Activated CD4-positive, alpha-beta T cell treated with anti-CD3 and anti-CD28 coated beads, Interleukin-2, amount 50 U/mL, for 4 hours (primary cell): ENCODE data around the gene UNC119B.
"Not testable (repeated sequence)": the region's sequence is repeated elsewhere in the genome, so short reads cannot be mapped to it uniquely, and the experiment has no call there.

ENCODE experiments used
- DNase-seq, 2 experiments: peaks; one replicate each; pipeline ENCODE4 v3.0.0-alpha.2; 2020

UNC119B gene

GRCh38 chr12:120720234-120720986 is 10.2 kb downstream of the UNC119B start:
- DNase-seq: no peak

- DNase-seq: no peak
These were observed 10.9 kb downstream of the UNC119B start for GRCh38 chr12:120720987-120721801.

- no peak for DNase-seq
These were observed 11.6 kb downstream of the UNC119B start for GRCh38 chr12:120721866-120722265.

- no peak for DNase-seq
These were observed 12.5 kb downstream of the UNC119B start for GRCh38 chr12:120722784-120723183.

GRCh38 chr12:120724720-120725119 is 14.5 kb downstream of the UNC119B start:
- DNase-seq: no peak

GRCh38 chr12:120725151-120725658 is 14.9 kb downstream of the UNC119B start:
- DNase-seq: no peak

GRCh38 chr12:120725659-120726509 is 15.6 kb downstream of the UNC119B start, which contains the start of gene ACADS:
Gene ACADS (plus strand): TSS chr12:120725826. CDS start chr12:120725886, 60 bp downstream.
- peak; percentile 83 for DNase-seq

GRCh38 chr12:120726510-120726793 is 16.2 kb downstream of the UNC119B start:
- DNase-seq: no peak

- no peak for DNase-seq
These were observed 16.7 kb downstream of the UNC119B start for GRCh38 chr12:120726961-120727360.

GRCh38 chr12:120732198-120732597 is 21.9 kb downstream of the UNC119B start:
- not testable (repeated sequence) for DNase-seq

- no peak for DNase-seq
These were observed 23.3 kb downstream of the UNC119B start for GRCh38 chr12:120733574-120733973.

- DNase-seq: no peak
These were observed 24.0 kb downstream of the UNC119B start for GRCh38 chr12:120734210-120734609.

- DNase-seq: no peak
These were observed 24.9 kb downstream of the UNC119B start for GRCh38 chr12:120735181-120735580.

GRCh38 chr12:120736404-120737331 is 26.4 kb downstream of the UNC119B start:
- DNase-seq: no peak

GRCh38 chr12:120737557-120738251 is 27.4 kb downstream of the UNC119B start:
- no peak for DNase-seq

- DNase-seq: no peak
These were observed 28.2 kb downstream of the UNC119B start for GRCh38 chr12:120738252-120739030.

GRCh38 chr12:120739031-120739762 is 28.9 kb downstream of the UNC119B start:
- DNase-seq: no peak

- DNase-seq: no peak
These were observed 29.8 kb downstream of the UNC119B start for GRCh38 chr12:120739821-120740613.

GRCh38 chr12:120740871-120741270 is 30.6 kb downstream of the UNC119B start:
- no peak for DNase-seq
